ENCODE results near the gene NADK. TPM values are rescaled to one million over a fixed set of nuclear protein-coding genes. Genes with fewer than 3 reads are reported as not detected.

The NADK gene
- total and polyA plus RNA-seq, 2 of the 13 experiments (the other 11 are each of a cell fraction or from before 2014, with no cell fraction given): 56.6 to 60.1 TPM

DNA sequence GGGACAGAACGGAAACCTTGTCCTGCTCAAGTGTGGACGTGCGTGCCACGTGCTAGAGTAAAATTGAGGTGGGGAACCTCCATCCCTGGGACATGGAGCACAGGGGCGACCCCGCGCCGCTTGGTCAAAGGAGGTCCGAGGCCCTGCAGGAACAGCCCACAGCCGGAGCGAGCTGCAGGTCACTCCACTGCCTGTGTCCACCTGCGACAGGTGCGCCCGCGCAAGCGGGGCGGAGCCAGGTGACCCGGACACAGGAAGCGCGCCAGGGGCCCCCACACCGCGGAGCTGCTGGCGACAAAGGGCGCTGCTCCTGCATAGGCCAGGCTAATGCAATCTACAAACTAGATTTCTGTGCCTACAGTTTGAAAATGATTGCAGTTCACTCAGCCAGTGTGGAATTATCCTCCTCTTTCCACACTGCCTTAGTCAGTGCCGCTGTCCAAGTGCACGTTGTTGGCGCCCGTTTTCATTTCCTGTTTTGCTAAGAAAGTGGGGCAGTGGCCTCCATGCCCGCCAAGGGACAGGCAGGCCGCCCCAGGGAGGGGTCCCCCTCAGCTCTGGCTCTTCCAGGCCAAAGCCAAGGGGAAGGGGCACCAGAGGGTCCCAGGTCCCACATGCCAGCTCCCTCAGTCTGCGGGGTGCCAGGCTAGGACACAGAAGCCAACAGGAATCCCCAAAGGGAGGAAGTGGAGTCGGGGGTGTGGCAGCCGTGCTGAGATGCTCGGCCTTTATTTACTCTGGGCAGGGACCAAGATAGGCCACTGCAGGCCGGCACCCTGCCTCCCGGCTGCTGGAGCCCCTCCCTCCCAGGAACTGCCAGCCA, 4.3 kb upstream of the NADK start (continued):
- TF ChIP-seq, protein P1, sequence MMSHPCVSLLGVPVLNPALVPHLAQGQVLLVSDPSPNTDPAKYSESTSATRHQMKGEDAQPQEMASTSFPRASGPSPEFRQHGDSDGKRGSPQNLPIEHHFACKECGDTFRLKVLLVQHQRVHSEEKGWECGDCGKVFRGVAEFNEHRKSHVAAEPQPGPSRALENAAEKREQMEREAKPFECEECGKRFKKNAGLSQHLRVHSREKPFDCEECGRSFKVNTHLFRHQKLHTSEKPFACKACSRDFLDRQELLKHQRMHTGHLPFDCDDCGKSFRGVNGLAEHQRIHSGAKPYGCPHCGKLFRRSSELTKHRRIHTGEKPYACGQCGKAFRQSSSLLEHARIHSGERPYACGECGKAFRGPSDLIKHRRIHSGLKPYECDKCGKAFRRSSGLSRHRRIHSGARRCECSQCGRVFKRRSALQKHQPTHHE (CRISPR knock-in tag; IDR thresholded peaks at IDR 0.05; ENCODE audit: borderline replicate concordance): no peak
- TF ChIP-seq, protein P2, sequence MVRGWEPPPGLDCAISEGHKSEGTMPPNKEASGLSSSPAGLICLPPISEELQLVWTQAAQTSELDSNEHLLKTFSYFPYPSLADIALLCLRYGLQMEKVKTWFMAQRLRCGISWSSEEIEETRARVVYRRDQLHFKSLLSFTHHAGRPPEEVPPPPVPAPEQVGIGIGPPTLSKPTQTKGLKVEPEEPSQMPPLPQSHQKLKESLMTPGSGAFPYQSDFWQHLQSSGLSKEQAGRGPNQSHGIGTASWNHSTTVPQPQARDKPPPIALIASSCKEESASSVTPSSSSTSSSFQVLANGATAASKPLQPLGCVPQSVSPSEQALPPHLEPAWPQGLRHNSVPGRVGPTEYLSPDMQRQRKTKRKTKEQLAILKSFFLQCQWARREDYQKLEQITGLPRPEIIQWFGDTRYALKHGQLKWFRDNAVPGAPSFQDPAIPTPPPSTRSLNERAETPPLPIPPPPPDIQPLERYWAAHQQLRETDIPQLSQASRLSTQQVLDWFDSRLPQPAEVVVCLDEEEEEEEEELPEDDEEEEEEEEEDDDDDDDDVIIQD (CRISPR knock-in tag; IDR thresholded peaks at IDR 0.05; ENCODE audit: low read depth): no peak
- no peak for TF ChIP-seq GMEB2 (CRISPR knock-in tag; IDR thresholded peaks at IDR 0.05; ENCODE audit: low read depth)
- TF ChIP-seq ZNF605 (CRISPR knock-in tag; IDR thresholded peaks at IDR 0.05): no peak
- TF ChIP-seq SMAD3 (CRISPR knock-in tag; IDR thresholded peaks at IDR 0.05): no peak
- TF ChIP-seq PRPF4 (IDR thresholded peaks at IDR 0.05; ENCODE audit: low read depth, low read length, poor library complexity, severe bottlenecking): no peak
- no peak for TF ChIP-seq GATAD1 (CRISPR knock-in tag; IDR thresholded peaks at IDR 0.05)
- TF ChIP-seq ZFX (CRISPR knock-in tag; IDR thresholded peaks at IDR 0.05; ENCODE audit: low read depth): peak; percentile 73
- TF ChIP-seq, protein P3, sequence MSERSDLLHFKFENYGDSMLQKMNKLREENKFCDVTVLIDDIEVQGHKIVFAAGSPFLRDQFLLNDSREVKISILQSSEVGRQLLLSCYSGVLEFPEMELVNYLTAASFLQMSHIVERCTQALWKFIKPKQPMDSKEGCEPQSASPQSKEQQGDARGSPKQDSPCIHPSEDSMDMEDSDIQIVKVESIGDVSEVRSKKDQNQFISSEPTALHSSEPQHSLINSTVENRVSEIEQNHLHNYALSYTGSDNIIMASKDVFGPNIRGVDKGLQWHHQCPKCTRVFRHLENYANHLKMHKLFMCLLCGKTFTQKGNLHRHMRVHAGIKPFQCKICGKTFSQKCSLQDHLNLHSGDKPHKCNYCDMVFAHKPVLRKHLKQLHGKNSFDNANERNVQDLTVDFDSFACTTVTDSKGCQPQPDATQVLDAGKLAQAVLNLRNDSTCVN (CRISPR knock-in tag; IDR thresholded peaks at IDR 0.05; ENCODE audit: borderline replicate concordance): no peak
- no peak; the same call in 1 of the 2 replicates for TF ChIP-seq HES4 (CRISPR knock-in tag; IDR thresholded peaks at IDR 0.05; ENCODE audit: borderline replicate concordance)
- TF ChIP-seq TAF1 (CRISPR knock-in tag; IDR thresholded peaks at IDR 0.05): peak; percentile 43; the same call in 1 of the 2 replicates
- TF ChIP-seq, protein P4, sequence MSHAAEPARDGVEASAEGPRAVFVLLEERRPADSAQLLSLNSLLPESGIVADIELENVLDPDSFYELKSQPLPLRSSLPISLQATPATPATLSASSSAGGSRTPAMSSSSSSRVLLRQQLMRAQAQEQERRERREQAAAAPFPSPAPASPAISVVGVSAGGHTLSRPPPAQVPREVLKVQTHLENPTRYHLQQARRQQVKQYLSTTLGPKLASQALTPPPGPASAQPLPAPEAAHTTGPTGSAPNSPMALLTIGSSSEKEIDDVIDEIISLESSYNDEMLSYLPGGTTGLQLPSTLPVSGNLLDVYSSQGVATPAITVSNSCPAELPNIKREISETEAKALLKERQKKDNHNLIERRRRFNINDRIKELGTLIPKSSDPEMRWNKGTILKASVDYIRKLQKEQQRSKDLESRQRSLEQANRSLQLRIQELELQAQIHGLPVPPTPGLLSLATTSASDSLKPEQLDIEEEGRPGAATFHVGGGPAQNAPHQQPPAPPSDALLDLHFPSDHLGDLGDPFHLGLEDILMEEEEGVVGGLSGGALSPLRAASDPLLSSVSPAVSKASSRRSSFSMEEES (CRISPR knock-in tag; IDR thresholded peaks at IDR 0.05): 0 out of 2 replicates have a peak, but pooled peaks have one; percentile 17
- no peak for TF ChIP-seq NR3C1 (CRISPR knock-in tag; IDR thresholded peaks at IDR 0.05)
- TF ChIP-seq ZNF703 (CRISPR knock-in tag; IDR thresholded peaks at IDR 0.05; ENCODE audit: borderline replicate concordance): no peak
- 0 out of 2 replicates have a peak, but pooled peaks have one; percentile 43 for TF ChIP-seq ZNF879 (CRISPR knock-in tag; IDR thresholded peaks at IDR 0.05)

Data from HepG2 (cell line).